Measurements from ENCODE around the gene MBNL1.
A peak's percentile ranks its signal among the peaks of the same experiment; 100 is the strongest.

MBNL1 gene

DNA sequence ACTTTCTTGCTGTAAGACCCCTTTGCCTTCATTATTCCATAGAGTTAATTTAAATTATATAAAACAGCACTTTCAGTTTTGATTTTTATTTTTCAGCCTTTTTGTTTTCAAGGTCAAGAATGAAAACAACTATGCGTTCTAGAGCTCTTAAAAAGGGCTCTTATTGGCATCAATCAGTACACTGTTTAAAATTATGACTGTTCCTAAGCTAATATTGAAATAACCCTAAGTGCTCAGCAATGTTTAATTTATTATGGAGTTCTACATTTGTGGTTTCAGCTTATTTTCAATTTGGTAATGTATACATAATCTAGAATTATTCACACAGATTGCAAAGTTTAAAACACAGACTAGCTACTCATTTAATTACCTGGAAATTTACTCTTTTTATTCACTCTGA is 179.4 kb downstream of the MBNL1 start:
- DNase-seq (ENCODE audit: low read depth): no peak

DNA sequence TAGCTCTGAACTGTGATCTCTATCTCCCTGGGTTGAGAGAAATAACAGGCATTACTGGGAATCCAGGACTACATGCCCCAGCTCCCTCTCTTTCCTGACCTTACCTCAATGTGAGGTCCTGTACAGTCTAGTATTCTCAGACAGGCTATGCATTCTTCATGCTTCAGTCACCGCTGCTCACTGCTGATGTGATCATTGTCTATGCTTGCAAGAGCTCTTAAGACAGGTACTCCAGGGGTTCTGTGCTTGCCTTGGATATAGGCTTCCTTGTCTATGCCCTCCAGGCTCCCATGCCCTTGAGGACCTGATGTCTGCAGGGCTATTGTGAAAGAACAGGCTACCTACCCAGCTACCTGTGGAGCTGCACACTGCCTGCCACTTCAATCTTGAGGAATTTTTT is 183.6 kb downstream of the MBNL1 start:
- no peak for DNase-seq (ENCODE audit: low read depth)

DNA sequence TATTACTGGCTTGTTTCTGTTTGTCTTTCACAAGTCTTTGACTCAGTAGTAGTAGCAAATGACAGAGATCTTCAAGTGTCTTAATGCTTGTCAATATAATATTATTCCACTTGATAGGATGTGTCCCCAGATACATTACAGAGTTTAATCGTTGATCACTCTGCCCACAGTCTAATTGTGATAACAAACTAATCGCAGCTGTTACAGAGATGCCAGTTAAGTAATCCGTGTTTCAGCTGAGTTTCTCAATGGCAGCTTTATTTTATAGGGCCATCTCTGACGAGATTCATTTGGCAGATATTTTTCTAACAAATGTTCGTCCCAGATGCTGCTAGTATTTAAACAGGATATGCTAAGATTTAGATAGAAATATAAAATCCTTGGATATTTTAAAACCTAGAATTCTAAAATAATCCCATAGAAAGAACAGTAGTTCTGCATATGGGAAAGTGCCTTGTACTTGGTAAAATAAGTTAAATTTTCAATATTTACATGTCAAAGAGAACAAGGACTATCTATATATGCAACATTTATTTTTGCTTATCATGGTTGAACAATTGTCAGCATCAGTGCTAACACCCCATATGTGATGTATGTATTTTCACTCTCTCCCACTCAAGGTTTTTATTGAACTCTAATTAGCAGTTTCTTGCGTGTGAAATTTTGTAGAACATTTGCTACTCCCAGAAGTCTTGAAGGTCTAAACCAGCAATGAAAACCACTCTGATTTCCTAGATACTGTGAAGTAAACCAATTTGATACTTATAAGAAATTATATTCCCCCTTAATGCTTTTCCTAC is 185.5 kb downstream of the MBNL1 start:
- DNase-seq (ENCODE audit: low read depth): no peak

DNA sequence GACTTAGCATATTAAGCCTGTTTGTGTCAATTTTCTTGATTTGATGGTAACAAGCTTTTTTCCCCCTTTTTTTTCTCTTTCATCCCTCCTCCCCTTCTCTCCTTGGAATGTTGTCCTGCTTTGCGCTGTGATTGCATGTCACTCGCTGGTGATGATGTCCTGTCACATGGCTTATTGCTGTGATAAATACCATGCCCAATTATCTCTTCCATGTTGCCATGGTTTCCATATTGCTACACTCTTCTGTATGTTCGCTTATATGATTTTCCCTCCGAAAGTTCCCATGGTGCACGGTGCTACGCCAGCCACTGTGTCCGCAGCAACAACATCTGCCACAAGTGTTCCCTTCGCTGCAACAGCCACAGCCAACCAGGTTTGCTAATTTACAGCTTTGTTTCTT is 187.3 kb downstream of the MBNL1 start:
- no peak for DNase-seq (ENCODE audit: low read depth)

DNA sequence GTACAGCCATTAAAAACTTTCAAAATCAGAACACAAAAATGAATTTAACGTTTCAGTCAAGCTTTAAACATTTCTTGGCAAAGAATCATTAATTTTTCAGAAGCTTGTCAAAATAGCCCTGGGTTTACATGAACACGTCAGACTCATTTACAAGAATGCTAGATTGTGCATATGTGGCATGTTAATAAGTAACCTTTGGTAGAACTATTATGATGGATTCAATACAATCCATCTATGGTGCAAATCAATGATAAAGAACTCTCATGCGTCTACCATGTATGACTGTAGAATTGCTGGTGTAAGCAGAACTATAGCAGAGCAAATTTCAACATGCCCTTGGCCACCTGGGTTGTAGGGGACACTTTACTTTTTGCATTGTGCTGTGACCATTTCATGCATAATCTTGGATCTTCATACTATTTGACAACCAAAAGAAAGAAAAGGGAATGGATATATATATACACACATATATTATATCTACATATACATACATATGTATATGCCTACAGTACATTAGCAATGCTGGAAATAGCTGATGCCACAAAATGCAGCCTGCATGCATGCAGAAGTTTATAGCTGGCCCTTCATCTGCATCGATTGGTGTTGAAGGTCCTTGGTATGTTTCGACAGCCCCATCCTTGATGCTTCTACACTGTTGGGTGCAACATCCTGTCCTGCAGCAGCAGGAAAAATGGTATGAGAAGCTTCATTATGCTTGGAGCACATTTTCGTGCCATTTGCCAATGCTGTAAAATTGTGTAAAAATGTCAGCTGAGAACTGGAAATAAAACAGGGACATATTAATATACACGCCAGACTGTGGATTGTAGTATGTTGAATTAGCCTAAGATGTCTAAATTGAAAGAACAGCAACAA is 189.0 kb downstream of the MBNL1 start:
- DNase-seq (ENCODE audit: low read depth): no peak

DNA sequence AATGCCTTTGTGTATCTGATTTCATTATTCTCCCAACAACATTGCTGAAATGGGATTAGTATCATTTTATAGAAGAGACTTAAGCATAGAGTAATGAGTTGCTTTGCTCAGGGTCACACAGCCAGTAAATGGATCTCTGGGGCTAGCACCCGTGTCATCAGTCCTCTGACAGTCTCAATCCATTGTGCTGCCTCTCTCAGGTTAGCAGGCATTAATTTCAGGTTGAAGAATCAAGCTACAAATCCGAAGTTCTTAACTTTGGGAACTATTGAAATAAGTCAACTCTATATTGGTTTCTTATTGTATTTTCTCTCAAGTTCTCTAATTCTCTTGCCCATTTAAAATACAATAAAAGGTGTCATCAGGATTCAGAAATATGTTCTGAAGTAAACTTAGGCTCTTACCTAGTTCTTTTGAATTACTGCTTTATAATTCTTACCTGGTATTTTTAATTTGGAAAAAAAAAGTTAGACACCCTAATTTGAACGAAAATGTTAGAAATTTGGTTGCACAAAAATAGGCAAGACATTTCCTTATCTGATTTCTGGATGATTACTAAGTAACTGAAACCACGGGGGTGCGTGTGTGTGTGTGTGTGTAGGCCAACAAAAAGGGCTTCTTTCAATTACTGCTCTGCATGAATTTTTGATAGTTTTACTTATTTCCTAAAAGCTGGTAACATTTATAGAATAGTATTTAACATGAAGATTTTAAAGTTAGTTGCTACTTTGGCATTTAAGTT is 189.8 kb downstream of the MBNL1 start:
- no peak for DNase-seq (ENCODE audit: low read depth)

DNA sequence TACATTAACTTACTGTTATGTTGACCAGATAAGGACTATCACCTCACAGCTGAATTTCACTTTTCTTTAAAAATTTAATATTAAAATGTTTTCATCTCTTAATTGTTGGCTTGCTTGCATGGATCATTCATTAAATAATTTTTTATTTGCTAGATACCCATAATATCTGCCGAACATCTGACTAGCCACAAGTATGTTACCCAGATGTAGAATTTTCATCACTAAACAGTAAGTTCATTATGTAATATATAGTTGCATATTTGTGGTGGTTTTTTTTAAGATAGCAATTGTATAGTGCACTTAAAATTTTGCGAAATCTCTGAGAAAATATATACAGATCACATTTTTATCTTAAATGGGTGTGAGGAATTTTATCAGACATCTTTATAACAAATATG is 190.4 kb downstream of the MBNL1 start:
- no peak for DNase-seq (ENCODE audit: low read depth)

DNA sequence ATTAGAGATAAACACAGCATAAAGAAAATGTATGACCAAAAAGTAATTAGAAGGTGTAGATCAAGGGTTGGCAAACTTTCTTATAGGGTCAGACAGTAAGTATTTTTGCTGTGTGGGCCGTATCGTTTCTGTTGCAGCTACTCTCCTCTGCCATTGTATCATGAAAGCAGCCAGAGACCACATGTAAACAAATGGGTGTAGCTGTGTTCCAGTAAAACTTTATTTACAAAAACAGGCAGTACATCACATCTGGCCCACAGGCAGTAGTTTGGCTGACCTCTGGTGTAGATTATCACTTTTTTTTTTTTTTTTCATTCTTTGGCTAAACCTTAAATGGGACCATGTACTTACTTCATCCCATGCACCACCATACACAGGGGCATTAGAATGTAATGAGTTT is 190.8 kb downstream of the MBNL1 start:
- no peak for DNase-seq (ENCODE audit: low read depth)

DNA sequence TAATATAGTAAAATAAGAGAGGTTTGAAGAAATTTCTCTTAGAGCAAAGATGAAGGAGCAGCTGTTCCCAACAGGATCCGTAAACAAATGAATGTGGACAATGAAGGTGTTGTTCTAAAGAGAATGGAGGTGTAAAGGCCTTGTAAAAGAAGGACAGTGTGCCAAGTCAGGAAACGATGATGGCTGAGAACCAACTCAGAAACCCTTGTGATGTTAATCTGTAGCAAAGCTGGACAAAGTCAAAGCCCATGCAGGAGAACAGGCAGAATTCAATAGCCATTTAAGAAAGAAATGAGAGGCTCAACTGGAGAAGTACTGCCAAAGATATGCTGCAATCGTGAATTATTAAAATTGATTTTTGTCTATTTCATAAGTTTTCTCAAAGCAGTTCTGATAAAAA is 192.2 kb downstream of the MBNL1 start:
- no peak for DNase-seq (ENCODE audit: low read depth)

DNA sequence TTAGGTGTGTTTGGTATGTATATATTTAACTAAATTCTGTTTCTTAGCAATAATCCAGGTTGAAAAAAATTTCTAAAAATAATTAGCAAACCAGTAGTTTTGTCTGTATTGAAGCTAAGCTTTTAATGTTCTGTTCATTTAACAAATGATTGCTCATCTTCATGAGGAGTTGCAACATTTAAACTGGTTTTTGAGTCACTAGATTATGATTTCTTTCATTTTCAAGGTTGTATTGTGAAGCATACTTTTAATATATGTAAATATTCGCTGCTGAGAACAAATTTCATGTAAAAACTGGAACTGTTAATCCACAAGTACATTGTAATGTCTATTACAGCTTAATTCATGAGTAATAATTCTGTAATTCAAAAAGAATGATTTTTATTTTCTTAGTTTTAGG is 192.7 kb downstream of the MBNL1 start:
- DNase-seq (ENCODE audit: low read depth): no peak

DNA sequence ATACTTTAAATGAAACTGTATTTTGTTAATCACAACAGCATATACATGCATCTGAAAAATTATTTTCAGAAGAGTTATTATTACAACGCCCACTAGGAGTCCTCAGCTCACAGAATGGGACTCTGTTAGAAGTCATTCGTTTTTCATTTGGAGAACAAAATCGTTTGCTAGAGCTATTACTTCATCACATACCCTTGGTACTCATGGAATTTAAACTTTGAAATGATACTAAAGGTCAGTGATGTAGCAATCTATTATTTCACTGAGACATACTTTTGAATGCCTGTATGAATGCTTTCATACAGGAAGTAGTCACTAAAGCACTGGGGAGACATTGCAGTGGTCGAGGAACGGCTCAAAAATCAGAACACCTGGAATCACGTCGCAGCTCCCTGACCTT is 198.1 kb downstream of the MBNL1 start:
- DNase-seq (ENCODE audit: low read depth): no peak

DNA sequence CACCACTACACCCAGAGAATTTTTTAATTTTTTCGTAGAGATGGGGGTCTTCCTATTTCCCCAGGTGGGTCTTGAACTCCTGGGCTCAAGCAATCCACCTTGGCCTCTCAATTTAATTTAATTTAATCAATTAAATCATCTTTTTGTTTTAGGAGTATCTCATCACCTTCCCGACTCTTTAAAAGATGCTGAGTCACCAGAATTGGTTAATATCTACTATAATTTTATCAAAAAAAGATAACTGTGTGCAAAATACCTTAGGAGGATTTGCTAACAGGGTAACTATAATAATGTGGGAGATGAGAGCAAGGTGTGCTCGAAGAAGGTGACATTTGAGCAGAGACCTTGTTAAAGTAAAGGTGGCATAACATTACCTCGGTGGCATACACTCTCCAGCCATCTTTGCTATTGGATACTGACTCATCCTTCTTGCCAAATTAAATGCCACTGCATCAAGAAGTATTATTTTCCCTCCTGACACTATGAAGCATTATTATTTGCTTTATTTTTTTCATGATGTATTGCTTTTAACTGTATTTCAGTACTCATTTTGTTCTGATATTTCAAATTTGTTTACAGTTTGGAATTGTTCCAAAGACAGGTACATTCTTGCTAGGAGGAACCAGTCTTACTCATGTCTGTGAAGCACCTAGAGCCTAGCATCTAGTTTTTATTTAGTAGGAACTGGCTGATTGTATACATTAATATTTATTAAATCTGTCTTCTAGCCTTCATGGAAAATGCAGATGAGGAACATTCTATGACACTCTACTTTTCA is 200.7 kb downstream of the MBNL1 start:
- no peak for DNase-seq (ENCODE audit: low read depth)

DNA sequence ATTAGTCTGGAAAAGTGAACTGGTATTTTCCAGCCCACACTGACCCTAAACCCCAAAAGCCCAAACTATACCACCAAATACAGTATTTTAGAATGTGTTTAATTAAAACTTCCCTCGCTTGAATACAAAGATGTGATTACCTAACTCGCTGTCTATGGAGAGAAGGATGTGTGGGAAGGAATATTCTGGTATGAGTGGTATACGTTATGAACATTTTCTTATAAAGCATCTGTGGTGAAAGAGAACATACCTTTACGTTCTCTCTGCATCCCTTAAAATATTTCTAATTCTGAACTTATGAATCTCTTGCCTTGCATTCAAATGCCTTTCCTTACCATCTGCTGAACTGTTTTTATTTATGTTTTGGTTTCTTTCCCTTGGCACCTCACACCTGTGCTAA is 201.4 kb downstream of the MBNL1 start:
- DNase-seq (ENCODE audit: low read depth): no peak

DNA sequence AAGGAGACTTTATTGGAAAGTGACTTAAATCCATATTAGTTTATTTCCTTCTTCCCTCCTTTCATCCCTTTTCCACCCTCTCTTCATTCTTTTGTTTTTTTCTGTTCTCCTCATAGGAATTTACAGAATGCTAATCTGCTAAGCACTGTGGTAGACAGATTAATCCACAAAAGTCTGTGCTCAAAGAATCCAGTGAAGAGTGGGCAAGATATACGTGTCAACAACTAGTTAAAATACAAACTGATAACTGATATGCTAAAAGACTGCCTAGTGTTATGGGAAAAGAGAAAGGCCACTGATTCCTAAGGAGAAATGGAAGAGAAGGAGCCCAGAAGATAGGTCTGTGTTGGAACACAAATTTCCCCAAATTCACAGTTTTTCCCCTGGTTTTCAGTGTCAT is 202.2 kb downstream of the MBNL1 start:
- no peak for DNase-seq (ENCODE audit: low read depth)

DNA sequence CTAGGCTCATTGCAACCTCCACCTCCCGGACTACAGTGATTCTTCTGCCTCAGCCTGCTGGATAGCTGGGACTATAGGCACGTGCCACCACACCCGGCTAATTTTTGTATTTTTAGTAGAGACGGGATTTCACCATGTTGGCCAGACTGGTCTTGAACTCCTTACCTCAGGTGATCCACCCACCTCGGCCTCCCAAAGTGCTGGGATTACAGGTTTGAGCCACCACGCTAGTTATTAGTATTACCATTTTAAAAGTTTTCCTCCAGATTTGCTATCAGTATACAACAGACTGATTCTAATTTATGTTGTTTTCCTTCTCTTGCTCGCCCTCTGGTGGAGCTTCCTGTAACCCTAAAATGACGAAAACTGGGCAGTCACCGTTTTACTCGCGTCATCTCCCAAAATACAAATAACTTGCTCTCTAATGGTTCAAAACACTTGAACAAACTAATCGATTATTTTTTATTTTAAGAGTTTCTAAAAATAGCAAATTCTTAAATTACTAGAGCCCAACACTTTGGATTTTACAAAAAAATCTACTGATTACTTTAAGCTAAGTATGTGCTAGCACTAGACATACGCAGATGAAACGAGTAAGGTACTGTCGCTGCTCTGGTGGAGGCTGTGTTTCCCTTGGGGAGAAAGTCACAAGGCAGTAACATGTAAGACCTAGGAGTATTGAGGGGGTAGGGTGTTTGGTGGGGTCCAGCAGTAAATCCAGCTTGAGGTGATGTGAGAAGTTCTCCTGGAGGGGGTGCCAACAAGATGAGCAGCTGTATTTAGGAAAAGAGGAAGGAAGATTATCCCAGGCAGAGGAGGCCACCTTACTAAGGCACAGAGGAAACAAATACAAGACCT is 203.3 kb downstream of the MBNL1 start:
- peak; percentile 62 for DNase-seq (ENCODE audit: low read depth)

DNA sequence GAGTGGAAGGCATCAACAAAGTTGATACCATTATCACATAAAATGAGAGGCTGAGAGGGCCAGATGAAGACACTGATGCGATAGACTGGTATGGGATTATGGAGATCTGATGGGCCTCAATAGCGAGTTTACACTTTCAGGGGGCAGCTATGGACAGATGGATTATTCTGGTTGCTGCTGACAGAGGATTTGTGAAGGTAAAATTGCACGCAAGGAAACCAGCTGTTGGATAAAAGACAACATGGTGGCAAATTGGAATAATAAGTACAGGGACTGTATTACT is 203.9 kb downstream of the MBNL1 start:
- DNase-seq (ENCODE audit: low read depth): no peak

DNA sequence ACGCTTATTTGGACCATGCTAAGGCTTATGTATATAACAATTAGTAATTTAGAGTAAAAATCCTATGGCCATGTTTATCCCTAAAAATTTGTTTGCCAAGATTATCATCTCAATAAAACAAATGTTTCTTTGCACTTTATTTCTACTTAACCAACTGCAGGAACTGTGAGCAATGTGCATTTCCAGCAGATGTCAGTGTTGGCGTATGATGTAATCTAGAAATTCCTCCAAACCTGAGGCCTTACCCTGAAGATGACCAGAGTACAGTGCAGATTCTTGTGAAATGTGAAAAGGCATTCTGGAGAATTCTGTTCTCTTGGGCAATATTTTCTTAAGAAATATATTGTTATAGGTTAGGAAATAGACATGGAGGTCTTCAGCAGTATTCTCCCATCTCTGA is 205.9 kb downstream of the MBNL1 start:
- DNase-seq (ENCODE audit: low read depth): no peak

DNA sequence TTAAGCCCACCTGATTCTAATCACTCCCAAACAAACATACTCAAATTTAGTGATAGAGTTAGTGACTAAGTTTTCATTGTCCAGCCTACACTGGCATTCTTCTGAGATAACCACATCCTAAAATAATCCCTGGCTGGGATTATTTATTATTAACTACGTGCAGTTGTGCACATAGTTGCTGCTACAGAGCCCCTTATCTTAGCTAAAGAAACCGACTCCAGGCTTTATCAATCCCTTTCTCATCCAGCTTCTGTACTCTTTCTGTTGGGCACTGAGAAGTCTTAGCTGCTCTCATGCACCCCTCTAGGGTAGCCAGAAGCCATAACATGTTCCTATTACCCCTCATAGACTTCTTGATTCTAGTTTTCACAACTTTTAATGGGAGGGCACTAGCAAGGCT is 208.7 kb downstream of the MBNL1 start:
- DNase-seq (ENCODE audit: low read depth): no peak

DNA sequence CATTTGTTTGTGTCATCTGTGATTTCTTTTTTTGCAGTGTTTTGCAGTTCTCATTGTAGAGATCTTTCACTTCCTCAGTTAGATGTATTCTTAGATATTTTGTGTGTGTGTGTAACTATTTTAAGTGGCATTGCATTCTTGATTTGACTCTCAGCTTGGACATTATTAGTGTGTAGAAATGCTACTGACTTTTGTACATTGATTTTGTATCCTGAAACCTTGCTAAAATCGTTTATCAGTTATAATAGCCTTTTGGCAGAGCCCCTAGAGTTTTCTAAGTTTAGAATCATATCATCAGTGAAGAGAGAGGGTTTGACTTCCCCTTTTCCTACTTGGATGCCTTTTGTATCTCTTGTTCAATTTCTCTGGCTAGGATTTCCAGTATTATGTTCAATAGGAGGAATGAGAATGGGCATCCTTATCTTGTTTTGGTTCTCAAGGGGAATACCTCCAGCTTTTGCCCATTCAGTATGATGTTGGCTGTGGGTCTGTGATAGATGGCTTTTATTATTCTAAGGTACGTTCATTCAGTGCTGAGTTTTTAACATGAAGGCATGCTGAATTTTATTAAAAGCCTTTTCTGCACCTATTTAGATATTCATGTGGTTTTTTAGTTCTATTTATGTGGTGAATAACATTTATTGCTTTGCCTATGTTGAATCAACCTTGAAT is 211.7 kb downstream of the MBNL1 start:
- no peak for DNase-seq (ENCODE audit: low read depth)

DNA sequence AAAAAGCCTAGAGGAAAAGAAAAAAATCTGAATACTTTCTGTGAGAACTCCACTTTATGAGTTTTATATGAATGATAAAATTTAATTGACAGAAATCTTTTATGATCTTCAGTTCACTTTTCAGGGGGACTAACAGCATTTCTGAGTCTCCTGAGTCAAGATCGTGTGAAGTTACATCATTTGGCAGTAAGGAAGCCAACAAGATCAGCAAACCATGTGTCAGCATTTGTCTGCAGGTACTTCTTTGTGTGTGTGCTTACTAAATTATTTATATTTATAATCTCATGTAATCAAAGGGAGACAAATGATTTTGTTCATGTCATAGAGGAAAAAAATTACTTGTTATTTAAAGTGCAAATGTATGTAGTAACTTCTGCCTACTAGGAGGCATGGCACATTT is 217.6 kb downstream of the MBNL1 start:
- DNase-seq (ENCODE audit: low read depth): no peak

DNA sequence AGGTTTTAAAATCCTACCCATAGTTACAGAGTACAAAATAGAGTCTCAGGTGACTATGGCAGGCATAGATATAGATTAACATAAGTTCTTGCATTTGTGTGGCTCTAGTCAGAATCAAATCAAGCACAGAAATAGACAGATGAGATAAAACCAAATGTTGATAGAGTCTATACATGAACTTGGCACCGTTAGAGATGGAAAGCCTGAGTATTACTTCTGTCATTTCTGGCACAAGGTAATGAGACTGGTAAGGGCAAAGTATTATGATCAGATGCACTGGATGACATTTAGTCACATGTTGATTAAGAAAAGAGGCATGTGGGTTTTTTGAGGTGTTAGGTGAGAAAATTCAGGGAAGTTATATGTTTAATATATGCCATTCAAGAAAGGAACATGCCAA is 219.7 kb downstream of the MBNL1 start:
- no peak for DNase-seq (ENCODE audit: low read depth)
